ENCODE data around the gene STRN4.
A peak's percentile ranks its signal among the peaks of the same experiment; 100 is the strongest.
"Not testable (repeated sequence)": the region's sequence is repeated elsewhere in the genome, so short reads cannot be mapped to it uniquely, and the experiment has no call there.

Gene STRN4

GRCh38 chr19:46712768-46713338 lies 33.4 kb downstream of the STRN4 start:
- not testable (repeated sequence) for DNase-seq

GRCh38 chr19:46710687-46711086 lies 35.6 kb downstream of the STRN4 start:
- DNase-seq: no peak

- peak; percentile 77 to 86 (median 85) for DNase-seq
Observed at GRCh38 chr19:46704379-46705076, 41.7 kb downstream of the STRN4 start.

- DNase-seq: no peak
Observed at GRCh38 chr19:46700704-46701103, 45.5 kb downstream of the STRN4 start.

- DNase-seq: no peak
Observed at GRCh38 chr19:46698395-46699321, 47.6 kb downstream of the STRN4 start.

- DNase-seq: peak in 2 of 3 donors; percentile 54 to 57
Observed at GRCh38 chr19:46697204-46697960, 48.9 kb downstream of the STRN4 start.

GRCh38 chr19:46696866-46697203 lies 49.4 kb downstream of the STRN4 start:
- DNase-seq: no peak

GRCh38 chr19:46696052-46696451 lies 50.2 kb downstream of the STRN4 start:
- no peak for DNase-seq

GRCh38 chr19:46693760-46694159 lies 52.5 kb downstream of the STRN4 start:
- no peak for DNase-seq

GRCh38 chr19:46692918-46693722 lies 53.1 kb downstream of the STRN4 start:
- no peak for DNase-seq

GRCh38 chr19:46691948-46692347 lies 54.3 kb downstream of the STRN4 start:
- DNase-seq: no peak

- peak in 2 of 3 donors; percentile 42 to 44 for DNase-seq
Observed at GRCh38 chr19:46691104-46691503, 55.1 kb downstream of the STRN4 start.

GRCh38 chr19:46689358-46689757 lies 56.9 kb downstream of the STRN4 start:
- no peak for DNase-seq

- no peak for DNase-seq
Observed at GRCh38 chr19:46687438-46688145, 58.7 kb downstream of the STRN4 start.

GRCh38 chr19:46685189-46685588 lies 61.1 kb downstream of the STRN4 start:
- no peak for DNase-seq

GRCh38 chr19:46678110-46678732 lies 68.0 kb downstream of the STRN4 start:
- peak in 2 of 3 donors; percentile 39 to 58 for DNase-seq

- no peak for DNase-seq
Observed at GRCh38 chr19:46674416-46675178, 71.7 kb downstream of the STRN4 start.

GRCh38 chr19:46670813-46671212 lies 75.4 kb downstream of the STRN4 start:
- no peak for DNase-seq

Data from suppressor macrophage treated with lipopolysaccharide for 1 hour (primary cell).